HG03025 (cell line): ENCODE measurements around the gene CYP4A22.
"Not testable (repeated sequence)": the region's sequence is repeated elsewhere in the genome, so short reads cannot be mapped to it uniquely, and the experiment has no call there.

Experiments
- ATAC-seq: cut with Tn5 transposase; IDR thresholded peaks from one replicate; pipeline ENCODE4 v1.9.1; 2021; ENCODE audit warnings: mild to moderate bottlenecking, moderate library complexity; ENCODE audit not compliant: unreplicated experiment, low FRiP score

Gene CYP4A22

GRCh38 chr1:47184090-47184821, 47.0 kb downstream of the CYP4A22 start:
- ATAC-seq = no peak

GRCh38 chr1:47184822-47185677, 47.8 kb downstream of the CYP4A22 start:
- no peak for ATAC-seq

- no peak for ATAC-seq
These were observed 49.3 kb downstream of the CYP4A22 start for GRCh38 chr1:47186267-47187185.

DNA sequence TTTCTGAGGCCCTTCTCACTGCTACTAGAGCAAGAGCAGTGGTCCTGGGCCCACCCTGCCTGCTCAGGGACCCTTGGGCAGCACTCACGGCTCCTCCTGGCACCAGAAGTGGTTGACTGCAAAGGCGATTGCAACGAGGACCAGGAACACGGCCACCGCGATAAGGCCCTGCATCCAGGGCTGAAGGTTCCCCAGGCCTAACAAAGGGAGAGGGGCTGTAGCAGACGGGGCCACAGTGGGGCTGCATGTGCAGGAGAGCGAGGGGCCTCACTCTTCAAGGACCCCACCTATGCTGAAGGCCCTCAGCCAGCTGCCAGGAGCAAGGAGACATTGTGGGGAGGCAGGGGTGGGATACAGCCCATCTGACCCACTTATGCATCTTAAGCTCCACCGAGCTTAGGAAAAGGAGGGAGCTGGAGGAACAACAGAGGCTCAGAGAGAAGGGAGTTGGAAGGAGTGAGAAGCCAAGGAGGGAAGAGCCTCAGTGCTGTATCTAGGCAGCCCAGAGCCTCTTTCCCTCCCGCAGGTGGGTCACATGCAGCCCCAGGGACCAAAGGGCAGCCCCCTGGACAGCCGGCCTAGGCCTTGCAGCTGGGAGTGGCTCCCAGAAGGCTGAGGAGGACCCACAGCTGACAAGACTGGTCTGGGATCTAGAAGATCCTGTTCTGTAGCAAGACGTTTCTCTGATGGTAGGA, 50.1 kb downstream of the CYP4A22 start:
- ATAC-seq = no peak

DNA sequence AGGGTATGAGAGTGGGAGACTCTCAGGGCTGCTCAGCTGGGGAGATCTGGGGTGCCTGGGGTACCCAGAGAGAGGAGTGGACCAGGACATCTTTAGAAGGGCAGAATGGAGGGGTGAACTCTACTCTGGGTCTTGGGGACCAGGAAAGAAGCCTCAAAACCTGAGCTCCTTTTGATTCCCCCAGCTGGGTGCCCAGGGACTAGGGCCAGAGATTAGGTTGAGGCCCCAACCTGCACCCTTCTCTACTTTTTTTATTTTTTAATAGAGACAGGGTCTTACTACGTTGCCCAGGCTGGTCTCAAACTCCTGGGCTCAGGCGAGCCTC, 50.6 kb downstream of the CYP4A22 start:
- ATAC-seq = no peak

- ATAC-seq = no peak
These were observed 51.8 kb downstream of the CYP4A22 start for GRCh38 chr1:47188791-47189785.

- no peak for ATAC-seq
These were observed 52.7 kb downstream of the CYP4A22 start, which contains the start of gene PDZK1IP1 for GRCh38 chr1:47189844-47190508. Gene PDZK1IP1, minus strand, starts transcription at chr1:47190036. Its CDS starts 104 bp downstream, at chr1:47189932.

DNA sequence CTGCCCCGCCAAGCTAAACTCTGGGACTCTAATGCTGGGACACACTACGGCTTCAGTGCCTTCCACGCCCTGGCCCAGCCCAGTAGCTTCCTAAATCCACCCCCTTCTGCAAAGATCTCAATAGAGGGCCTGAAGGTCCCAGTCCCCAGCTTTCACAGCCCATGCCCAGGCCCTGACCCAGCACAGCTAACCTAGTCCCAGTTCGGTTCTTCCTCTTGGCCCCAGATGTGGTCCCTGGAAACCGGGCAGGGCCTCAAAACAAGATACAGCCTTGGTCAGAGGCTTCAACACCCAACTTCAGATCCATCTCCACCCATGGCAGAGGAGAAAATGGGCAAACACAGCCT, 53.2 kb downstream of the CYP4A22 start:
- no peak for ATAC-seq

GRCh38 chr1:47190857-47191256, 53.6 kb downstream of the CYP4A22 start:
- ATAC-seq = no peak

DNA sequence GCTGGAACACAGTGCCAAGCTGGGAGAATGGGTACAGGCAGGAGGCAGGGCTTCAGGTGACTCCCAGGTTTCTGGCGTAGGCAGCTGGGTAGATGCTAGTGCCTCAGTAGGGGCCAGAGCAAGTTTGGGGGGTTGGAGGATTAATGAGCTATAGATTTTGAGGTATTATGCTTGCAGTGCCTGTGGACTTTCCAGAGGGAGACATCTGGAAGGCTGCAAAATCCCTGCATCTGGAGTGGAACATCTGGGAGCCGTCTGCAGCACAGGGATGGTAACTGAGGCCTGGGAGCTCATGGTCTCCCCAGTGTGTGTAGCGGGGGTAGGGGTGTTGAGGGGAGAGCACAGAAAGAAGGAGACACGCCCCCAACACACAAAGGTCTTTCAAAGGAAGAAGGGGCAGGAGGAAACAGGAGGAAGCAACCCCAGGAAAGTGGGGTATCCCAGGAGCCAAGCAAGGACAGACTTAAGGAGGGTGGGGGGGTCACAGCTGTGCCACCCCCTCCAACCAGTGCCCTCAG, 54.8 kb downstream of the CYP4A22 start:
- ATAC-seq = no peak

DNA sequence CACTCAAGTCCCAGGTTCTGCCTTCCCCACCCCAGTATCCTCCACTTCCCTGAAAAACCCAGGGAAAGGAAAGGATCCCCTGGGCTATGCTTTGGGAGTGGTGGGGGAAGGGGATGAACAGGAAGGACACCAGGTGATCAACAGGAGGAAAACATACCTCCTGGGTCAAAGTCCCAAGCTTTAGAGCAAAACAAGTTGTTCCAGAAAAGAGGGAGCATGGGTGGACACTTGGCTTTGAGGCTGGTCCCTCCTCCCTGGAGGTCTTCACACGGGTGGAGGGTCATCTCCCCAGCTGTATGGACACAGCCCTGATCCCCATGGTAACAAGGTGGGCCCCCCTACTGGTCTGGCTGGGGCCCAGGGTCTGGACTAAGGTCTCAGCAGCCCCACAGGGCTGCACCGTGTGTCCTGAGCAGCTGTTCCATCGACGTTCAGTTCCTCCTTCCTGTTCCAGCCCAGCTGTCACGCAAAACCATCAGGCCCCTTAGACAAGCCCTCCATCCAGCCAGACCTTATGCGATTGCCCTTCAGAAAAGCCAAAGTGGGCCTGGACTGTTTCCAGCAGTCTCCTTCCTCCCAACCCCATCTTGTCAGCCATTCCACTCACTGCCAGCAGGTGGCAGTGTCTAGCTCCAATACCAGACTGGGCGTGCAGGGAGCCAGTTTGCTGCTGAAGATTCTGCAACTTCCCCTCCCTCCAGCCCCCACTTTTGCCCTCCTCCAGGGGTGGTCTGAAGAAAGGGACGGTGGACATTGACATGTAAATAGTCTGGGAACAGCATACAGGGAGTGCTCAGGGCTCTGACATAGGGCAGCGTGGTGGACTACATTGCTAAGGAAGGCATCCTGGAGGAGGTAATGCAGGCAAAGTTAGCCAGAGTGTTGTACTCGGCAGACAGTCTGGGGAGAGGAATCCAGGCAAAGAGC, 55.5 kb downstream of the CYP4A22 start:
- no peak for ATAC-seq

GRCh38 chr1:47193496-47193895, 56.3 kb downstream of the CYP4A22 start:
- not testable (repeated sequence) for ATAC-seq

DNA sequence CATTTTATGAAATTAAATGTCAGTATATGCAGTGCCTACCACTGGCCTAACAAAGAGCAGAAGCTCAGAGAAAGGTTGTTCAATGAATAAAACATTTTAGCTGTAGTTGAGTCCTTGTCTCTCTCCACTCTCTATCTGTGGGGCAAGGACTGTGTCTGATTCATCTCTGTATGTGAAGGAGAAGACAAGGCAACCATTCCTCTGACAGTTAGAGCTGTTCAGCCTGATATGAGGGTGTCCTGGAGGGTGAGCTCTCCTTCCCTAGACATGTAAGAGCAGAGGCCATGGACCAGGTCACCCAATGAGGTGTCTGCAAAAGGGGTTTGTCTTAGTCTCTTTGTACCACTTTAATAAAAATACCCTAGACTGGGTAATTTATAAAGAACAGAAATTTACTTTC, 57.1 kb downstream of the CYP4A22 start:
- no peak for ATAC-seq

DNA sequence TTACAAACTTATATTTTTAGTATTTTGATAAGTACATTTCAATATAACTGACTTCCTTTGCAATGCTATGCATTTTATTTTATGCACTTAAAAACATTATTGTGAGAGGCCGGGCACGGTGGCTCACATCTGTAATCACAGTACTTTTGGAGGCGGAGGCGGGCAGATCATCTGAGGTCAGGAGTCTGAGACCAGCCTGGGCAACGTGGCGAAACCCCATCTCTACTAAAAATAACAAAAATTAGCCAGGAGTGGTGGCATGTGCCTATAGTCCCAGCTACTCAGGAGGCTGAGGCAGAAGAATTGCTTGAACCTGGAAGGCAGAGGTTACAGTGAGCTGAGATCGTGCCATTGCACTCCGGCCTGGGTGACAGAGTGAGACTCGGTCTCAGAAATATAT, 58.7 kb downstream of the CYP4A22 start:
- not testable (repeated sequence) for ATAC-seq

DNA sequence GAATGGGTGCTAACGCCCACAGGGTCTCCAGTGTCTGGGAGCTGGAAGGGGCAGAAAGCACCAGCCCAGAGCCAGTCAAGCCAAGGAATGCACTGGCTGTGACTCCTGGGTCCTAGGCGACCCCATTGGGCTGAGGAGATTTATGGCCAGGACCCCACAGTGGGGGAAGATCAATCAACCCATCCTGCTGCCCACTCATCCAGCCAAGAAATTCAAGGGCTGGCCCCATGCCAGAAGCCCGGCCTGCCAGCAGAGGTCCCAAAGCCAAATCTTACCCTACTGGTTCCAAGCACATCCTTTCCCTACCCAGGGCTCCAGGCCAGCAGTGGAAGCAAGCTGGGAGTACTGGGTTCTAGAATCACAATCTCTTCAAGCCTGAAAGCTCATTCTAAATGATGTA, 59.4 kb downstream of the CYP4A22 start:
- ATAC-seq = no peak

GRCh38 chr1:47198214-47198613, 61.0 kb downstream of the CYP4A22 start:
- ATAC-seq = no peak
